Cerebellar nuclear complex (tissue), 1 donor: ENCODE data around the gene CDON.

Experiments
- DNase-seq, 2 experiments: peaks; one replicate each; lab custom pipeline; 2025; lab: John Stamatoyannopoulos, UW

CDON gene

GRCh38 chr11:126083829-126084607, 21.4 kb upstream of the CDON start:
- no peak for DNase-seq

- DNase-seq, result no peak
Observed at GRCh38 chr11:126082251-126083109, 19.8 kb upstream of the CDON start.

GRCh38 chr11:126081915-126082250, 19.2 kb upstream of the CDON start:
- no peak for DNase-seq

GRCh38 chr11:126080161-126080941, 17.7 kb upstream of the CDON start:
- DNase-seq, result no peak

- no peak for DNase-seq
Observed at GRCh38 chr11:126079621-126080124, 17.0 kb upstream of the CDON start.

- no peak for DNase-seq
Observed at GRCh38 chr11:126076641-126077040, 14.0 kb upstream of the CDON start.

GRCh38 chr11:126072801-126073594, 10.3 kb upstream of the CDON start:
- no peak for DNase-seq

GRCh38 chr11:126072141-126072741, 9.6 kb upstream of the CDON start:
- DNase-seq, result no peak

- DNase-seq, result no peak
Observed at GRCh38 chr11:126063507-126063852, 814 bp upstream of the CDON start.

GRCh38 chr11:126061707-126062678, 673 bp downstream of the CDON start:
- peak; percentile 17 to 73 for DNase-seq

- DNase-seq, result no peak
Observed at GRCh38 chr11:126060757-126061171, 1.9 kb downstream of the CDON start.

- DNase-seq, result no peak
Observed at GRCh38 chr11:126059238-126059781, 3.4 kb downstream of the CDON start.

GRCh38 chr11:126058105-126058874, 4.4 kb downstream of the CDON start:
- DNase-seq, result no peak

GRCh38 chr11:126054882-126055281, 7.8 kb downstream of the CDON start:
- no peak for DNase-seq

- no peak for DNase-seq
Observed at GRCh38 chr11:126054408-126054807, 8.3 kb downstream of the CDON start.

GRCh38 chr11:126053415-126054286, 9.0 kb downstream of the CDON start:
- DNase-seq, result no peak

GRCh38 chr11:126051117-126051516, 11.5 kb downstream of the CDON start:
- DNase-seq, result no peak

GRCh38 chr11:126049159-126049558, 13.5 kb downstream of the CDON start:
- DNase-seq, result no peak
